ENCODE data around the gene SAP30. TPM values are rescaled to one million over a fixed set of nuclear protein-coding genes. Genes with fewer than 3 reads are reported as not detected.

The SAP30 gene
- total RNA-seq, 1 experiment from 2014 or later, result 13.5 TPM

DNA sequence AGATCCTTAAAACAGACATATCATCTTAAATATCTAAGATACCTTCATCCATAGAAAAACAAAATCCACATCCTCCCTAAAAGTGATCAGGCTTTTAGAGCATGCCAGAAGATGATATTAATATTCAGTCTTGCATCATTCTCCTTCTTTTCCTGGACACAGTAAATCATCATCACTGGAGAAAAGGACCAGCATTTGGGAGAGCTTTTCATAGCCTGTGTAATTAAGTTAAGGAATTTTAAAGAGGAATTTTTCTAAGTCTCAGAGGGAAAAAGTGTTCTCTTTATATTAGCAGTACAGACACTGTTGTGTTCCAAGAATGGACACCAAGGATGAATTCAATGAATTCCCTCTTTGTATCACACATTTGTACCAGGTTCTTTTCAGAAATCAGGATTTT lies 27.5 kb downstream of the SAP30 start:
- Histone ChIP-seq H2AFZ (ENCODE audit: low read length) (no peak overlapping the region), H3K27ac (ENCODE audit: insufficient read length, low read depth, low read length) (no peak overlapping the region), H3K79me1 (ENCODE audit: insufficient read depth, low read depth, low read length, poor library complexity, severe bottlenecking) (no peaks in the 10 kb centered on the region), H3T11ph (ENCODE audit: low read length) (no peak overlapping the region), H4K8ac (replicated peaks; ENCODE audit: insufficient read length, low read depth, low read length) (no peak overlapping the region), H3K4ac (ENCODE audit: low read depth, low read length) (no peak overlapping the region), H2BK12ac (ENCODE audit: insufficient read length, low read depth, low read length) (no peak overlapping the region), H3K23me2 (ENCODE audit: insufficient read length, low read depth, low read length, poor library complexity, severe bottlenecking) (no peaks in the 10 kb centered on the region), H3K27me3 (ENCODE audit: insufficient read depth, low read length) (no peaks in the 10 kb centered on the region), H3K4me2 (ENCODE audit: insufficient read depth, insufficient read length, low read length) (no peak overlapping the region), H2BK120ac (ENCODE audit: low read depth, low read length, poor library complexity, severe bottlenecking) (no peak overlapping the region), H3K14ac (ENCODE audit: insufficient read depth, low read length) (no peak overlapping the region), H3K23ac (ENCODE audit: insufficient read length, low read depth, low read length) (no peak overlapping the region), H3K56ac (ENCODE audit: insufficient read length, low read depth, low read length) (no peak overlapping the region), H2BK20ac (ENCODE audit: low read depth, low read length, poor library complexity, severe bottlenecking) (no peak overlapping the region), H2BK5ac (ENCODE audit: insufficient read length, low read length) (no peak overlapping the region), H3K9ac (ENCODE audit: extremely low read depth, insufficient read length, low read length) (no peak overlapping the region), H3K79me2 (ENCODE audit: insufficient read depth, low read length) (no peaks in the 10 kb centered on the region), H2BK15ac (ENCODE audit: low read depth, low read length) (no peak overlapping the region), H2AK5ac (ENCODE audit: insufficient read length, low read length) (no peak overlapping the region), H3K9me3 (ENCODE audit: control insufficient read depth, low read depth, low read length) (no peaks in the 10 kb centered on the region), H4K91ac (ENCODE audit: insufficient read length, low read depth, low read length) (no peak overlapping the region), H4K20me1 (ENCODE audit: control insufficient read depth, insufficient read depth, insufficient read length) (no peaks in the 10 kb centered on the region), H3K18ac (ENCODE audit: insufficient read length, low read depth, low read length) (no peak overlapping the region), H4K5ac (ENCODE audit: insufficient read length, low read depth, low read length) (no peak overlapping the region), H3K4me1 (ENCODE audit: insufficient read depth, low read length) (no peaks in the 10 kb centered on the region)
- no peaks in the 10 kb centered on the region; a peak in 1 of 7 replicates for H3K36me3 Mint-ChIP-seq (ENCODE audit: insufficient read depth in 1 of 3, low read depth in 3 of 3)
- H3K4me1 Mint-ChIP-seq, result no peaks in the 10 kb centered on the region
- TF ChIP-seq, protein P1, sequence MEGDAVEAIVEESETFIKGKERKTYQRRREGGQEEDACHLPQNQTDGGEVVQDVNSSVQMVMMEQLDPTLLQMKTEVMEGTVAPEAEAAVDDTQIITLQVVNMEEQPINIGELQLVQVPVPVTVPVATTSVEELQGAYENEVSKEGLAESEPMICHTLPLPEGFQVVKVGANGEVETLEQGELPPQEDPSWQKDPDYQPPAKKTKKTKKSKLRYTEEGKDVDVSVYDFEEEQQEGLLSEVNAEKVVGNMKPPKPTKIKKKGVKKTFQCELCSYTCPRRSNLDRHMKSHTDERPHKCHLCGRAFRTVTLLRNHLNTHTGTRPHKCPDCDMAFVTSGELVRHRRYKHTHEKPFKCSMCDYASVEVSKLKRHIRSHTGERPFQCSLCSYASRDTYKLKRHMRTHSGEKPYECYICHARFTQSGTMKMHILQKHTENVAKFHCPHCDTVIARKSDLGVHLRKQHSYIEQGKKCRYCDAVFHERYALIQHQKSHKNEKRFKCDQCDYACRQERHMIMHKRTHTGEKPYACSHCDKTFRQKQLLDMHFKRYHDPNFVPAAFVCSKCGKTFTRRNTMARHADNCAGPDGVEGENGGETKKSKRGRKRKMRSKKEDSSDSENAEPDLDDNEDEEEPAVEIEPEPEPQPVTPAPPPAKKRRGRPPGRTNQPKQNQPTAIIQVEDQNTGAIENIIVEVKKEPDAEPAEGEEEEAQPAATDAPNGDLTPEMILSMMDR (conservative IDR thresholded peaks at IDR 0.05), result no peak
- H3K27me3 Mint-ChIP-seq (ENCODE audit: low read depth), result no peaks in the 10 kb centered on the region
- no peak for DNase-seq
- H3K9me3 Mint-ChIP-seq, result no peaks in the 10 kb centered on the region; a peak in 1 of 5 replicates
- H3K4me3 Mint-ChIP-seq, result no peak overlapping the region
- H3K27ac Mint-ChIP-seq, result no peak overlapping the region
